ENCODE results near the gene CLN6.

CLN6 gene

DNA sequence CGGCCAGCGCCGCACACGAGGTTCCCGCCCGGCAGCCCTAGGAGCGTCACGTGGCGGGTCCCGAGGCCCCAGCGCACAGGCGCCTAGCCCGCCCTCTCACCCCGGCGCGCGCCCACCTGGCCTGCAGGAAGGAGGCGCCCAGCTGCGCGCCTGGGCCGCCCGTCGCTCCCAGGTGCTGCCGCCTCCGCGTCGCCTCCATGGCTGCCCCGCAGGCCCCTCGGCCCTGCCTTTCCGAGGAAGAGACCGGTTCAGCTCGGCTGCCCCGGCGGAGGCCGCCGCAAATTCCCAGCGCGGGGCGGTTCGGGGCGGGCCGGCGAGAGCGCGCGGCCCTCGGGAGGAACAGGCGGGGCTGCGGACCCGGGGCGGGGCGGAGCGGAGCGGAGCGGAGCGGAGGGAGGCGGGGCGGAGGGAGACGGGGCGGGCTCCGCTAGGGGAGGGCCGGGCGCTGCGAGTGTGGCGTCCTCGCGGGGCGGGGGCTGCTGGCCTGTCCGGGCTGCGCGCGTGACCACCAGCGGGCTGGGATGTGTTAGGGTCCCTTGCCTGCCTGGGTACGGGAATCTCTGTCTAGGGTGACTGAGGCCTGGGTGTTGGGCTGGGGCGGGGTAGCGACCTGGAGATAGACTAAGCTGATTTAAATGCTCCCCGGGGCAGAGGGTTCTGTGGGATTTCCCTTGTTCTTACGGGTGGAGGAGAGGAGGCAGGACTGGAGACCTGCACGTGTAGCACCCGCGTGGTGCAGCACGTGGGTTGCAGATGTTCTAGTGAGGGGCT is at the start of gene CLN6:
Gene CLN6, minus strand, starts transcription at position 343 of the 771 bp plus-strand sequence. Its CDS starts 144 bp downstream, at position 199.
- peak; percentile 72 for DNase-seq

DNA sequence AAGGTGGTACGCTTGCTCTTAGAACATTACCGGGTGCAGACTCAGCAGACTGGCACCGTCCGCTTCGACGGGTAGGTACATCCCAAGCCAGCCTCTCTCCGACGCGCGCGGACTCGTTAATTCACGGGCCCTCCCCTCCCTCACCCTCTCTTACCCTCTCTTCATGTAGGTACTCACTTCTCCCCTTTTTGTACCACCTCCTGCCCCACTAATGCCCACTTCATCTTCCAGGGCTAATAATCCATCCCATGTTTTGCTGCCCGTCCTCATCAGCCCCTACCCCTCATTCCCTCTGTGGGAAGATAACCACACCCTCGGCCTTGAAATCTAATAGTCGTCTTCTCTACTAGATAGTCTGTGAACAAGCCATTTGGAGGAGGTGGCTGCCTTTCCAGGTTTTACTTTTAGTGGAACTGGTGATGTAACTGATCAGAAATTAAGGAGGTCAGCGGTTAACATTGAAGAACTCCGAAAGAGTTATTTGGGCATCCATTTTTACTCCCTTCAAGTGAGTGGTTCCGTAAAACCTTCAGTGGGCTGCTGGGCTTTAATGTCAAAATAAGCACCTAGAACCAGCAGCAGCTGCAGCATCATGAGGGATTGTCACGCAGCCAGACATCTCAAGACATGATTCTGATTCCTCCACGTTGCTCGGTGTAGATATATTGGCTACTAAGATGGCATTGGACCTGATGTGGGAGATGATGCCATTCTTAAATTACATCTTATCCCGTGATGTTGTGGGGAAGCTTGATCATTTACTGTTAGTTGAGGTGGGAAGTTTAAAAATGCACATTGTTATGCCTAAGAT is 49.3 kb upstream of the CLN6 start:
- no peak for DNase-seq

DNA sequence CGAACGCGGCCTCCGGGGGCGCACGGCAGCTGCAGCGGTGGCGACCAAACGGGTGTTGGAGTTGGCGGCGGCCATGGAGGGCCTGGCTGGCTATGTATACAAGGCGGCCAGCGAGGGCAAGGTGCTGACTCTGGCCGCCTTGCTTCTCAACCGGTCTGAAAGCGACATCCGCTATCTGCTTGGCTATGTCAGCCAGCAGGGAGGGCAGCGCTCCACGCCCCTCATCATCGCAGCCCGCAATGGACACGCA is 48.7 kb upstream of the CLN6 start:
- peak; percentile 50 for DNase-seq

DNA sequence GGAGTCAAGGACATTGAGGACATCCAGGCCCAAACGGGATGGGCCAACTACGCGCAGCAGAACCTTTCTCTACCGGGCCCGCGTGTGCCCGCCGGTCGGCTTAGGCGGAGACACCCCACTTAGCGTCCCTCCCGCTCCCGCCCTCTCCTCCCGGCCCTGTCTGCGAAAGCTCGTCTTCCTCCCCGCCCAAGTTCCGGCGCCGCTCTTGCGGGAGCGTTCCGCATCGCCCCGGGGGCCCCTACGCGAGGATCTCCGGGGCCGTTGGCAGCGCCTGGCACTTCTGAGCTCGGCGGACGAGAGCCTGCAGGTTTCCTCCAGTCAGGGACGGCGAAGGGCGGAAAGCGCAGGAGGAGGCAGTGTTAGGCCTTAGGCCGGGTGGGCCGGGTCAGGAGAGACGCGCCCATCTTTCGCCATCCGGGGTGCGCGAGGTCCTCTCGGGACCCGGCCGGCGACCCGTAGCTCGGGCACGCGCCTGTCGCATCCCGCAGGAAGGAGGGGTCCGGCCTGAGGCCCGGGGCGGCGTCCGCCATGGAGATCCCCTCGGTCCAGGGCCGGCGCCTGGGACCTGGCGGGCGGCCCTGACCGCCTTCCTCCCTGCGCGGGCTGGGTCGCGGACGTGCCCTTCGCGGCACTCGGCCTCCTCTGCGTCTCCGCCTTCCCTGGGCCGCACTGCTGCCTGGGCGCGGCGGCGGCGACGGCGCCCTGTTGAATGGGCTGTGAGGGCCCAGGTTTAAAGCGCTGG is 48.2 kb upstream of the CLN6 start, which contains the start of gene FEM1B:
Gene FEM1B, plus strand, starts transcription at position 143 of the 742 bp plus-strand sequence. CDS start 673 bp downstream, outside the sequence.
- peak; percentile 90 for DNase-seq

- DNase-seq, result peak; percentile 80
These were observed 47.6 kb upstream of the CLN6 start for GRCh38 chr15:68277131-68277602.

- no peak for DNase-seq
These were observed 47.1 kb upstream of the CLN6 start for GRCh38 chr15:68276668-68277067.

DNA sequence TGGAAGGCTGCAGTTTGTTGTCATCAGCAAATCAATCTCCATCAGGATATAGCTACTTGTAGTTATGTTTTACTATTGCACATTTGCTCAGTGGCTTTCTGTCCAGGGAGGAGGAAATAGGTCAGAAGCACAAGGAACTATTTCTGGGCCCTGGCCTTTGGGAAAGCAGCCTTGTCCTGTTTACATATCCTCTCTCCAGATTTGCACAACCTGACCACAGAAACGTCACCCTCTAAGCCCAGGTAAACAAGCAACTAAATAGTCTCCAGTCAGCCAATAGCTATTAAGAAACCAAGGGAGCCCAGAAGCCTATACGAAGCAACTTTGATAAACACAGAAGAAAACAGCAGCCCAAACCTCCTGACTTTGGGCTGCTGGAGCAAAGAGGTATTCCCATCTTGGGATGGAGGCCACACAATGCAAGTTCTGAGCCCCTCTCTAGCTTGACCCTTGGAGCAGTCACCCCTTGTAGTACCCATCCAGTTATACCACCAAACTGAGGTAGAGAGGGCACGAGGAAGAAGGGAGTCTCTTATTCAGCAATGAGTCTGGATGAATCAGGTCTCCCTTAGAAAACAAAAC is 45.7 kb upstream of the CLN6 start:
- DNase-seq, result no peak

DNA sequence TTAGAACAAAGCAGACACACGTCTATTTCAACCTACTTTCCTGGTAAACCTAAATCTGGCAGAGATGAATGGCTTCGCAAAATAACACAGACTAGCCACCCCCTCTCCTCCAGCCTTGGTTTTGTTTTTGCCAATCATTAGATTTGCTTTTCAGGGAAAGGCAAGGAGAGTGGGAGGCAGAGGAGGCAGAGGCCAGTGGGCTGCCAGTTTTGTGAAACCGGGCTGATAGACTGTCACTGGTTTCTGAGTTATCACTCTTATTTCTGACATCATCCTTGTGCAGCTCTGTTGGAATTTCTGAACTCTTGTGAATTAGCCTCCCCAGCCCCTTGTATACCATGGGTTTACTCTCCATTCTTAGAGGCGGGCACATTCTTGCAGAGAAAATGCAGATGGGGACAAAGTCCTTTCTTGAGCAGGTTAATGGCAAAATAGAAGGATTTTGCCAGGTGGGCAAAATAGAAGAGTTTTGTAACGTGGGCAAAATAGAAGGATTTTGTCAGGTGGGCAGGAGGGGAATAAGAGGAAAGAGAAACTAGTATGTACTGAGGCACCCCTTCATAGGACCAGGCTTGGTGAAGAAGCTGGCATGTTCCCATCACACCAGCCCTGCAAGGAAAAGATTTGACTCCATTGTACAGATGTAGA is 44.8 kb upstream of the CLN6 start:
- no peak for DNase-seq

GRCh38 chr15:68272721-68273271 is 43.3 kb upstream of the CLN6 start:
- no peak for DNase-seq

- DNase-seq, result no peak
These were observed 42.4 kb upstream of the CLN6 start for GRCh38 chr15:68271854-68272471.

DNA sequence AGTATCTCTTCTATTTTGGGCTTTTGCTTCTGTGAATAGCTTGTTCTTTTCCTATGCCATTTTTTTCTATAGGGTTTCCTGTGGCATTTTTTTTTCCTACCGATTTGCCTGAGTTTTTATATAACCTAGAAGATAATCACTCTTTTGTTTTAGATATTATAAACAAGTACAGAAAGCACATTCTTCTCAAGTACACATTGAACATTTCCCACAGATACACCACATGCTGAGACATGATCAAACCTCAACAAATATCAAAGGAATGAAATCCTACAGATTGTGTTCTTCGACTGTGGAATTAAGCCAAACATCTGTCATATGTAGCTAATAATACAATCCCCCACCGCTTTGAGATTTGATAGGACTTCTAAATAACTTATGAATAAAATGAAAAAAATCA is 38.9 kb upstream of the CLN6 start:
- no peak for DNase-seq

DNA sequence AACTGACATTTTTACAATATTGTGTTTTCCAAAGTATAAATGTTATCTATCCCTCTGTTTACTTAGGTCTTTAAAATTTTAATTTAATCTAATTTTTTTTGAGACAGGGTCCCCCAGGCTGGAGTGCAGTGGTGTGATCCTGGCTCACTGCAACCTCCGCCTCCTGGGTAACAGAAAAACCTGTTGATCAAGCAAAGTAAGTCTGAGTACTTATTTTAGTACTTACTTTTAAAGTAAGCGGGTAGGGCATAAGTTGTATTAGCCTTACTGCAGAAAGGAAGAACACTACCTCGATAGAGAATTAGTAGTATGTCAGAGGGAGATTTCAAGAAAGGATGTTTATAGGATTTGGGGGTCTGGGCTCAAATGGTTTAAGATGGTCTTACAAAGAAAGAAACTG is 36.1 kb upstream of the CLN6 start:
- DNase-seq, result no peak

DNA sequence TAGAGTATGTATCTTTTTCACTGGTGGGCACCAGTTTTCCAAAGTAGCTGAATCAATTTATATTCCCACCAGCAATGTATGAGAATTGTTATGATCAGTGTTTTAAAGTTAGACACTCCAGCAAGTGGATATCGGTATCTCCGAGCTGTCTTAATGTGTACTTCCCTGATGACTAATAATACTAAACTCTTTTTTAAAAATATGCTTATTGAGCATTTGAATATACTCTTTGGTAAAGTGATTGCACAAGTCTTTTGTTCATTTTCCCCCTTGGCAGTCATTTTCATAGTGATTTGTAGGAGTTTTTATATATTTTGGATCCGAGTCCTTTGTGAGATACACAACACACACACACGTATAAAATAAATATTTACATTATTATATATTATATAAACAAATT is 35.6 kb upstream of the CLN6 start:
- no peak for DNase-seq

GRCh38 chr15:68264282-68264681 is 34.8 kb upstream of the CLN6 start:
- no peak for DNase-seq

GRCh38 chr15:68262514-68263356 is 33.2 kb upstream of the CLN6 start:
- no peak for DNase-seq

DNA sequence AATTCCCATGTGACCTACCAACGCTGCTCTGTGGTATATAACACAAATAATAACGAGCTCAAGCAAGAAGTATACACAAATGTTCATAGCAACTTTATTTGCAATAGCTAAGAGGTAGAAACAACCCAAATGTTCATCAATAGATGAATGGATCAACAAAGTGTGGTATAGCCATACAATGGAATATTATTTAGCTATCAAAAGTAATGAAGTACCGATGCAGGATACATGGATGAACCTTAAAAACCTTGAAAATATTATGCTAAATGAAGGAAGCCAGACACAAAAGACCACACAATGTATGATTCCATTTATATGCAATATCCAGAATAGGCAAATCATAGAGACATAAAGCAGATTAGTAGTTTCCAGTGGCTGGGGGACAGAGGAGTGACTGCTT is 32.5 kb upstream of the CLN6 start:
- no peak for DNase-seq

GRCh38 chr15:68261241-68261640 is 31.7 kb upstream of the CLN6 start:
- DNase-seq, result no peak

DNA sequence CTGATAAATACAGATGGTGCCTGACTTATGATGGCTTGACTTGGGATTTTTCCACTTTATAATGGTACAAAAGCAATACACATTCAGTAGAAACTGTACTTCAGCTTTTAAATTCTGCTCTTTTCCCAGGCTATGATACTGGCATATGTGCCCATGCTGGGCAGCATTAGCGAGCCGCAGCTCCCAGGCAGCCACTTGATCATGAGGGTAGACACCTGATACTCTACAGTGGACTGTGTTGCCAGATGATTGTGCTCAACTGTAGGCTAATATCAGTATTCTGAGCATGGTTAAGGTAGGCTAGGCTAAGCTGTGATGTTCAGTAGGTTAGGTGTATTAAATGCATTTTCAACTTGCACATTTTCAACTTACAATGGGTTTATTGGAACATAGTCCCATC is 30.4 kb upstream of the CLN6 start:
- DNase-seq, result no peak

GRCh38 chr15:68258692-68259091 is 29.2 kb upstream of the CLN6 start:
- DNase-seq, result no peak

DNA sequence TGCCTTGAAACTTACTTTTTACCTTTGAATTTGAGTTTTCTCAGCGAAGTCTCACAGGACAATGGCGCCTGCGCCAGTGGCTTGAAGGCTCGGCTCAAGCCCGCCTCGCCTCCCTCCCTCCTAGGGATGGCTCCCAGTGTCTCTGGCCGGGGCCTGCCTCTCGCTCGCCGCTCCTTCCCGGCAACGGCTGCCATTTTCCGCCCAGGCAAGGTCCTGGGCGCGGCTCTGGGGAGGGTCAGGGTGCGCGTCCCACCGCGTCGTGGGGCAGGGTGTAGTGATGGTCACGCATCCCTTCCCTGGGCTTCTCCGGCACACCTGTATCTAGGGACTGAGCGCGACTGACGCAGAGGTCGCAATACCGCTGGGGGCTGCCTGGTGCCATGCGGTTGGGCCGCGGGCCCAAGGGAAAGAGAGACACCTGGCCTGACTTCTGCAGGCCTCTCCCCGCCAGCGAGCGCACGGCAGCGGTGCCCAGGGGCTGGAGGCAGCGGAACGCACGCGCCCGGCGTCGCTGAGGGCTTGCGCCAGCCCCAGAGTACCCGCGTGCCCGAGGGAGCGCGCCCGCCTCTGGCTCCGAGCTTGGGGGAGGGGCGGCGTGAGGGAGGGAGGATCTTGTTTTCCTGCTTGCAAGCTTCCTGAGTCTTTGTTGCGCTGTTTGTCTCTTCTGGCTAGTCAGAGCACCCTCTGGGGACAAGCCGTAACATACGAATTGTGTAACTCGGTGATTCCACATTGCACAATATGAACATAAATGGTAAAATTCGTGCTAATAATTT is 27.3 kb upstream of the CLN6 start:
- no peak for DNase-seq

Measured in KG1 (cell line).